SK-MEL-5 (cell line): Measurements from ENCODE around the gene RPTOR. TPM values are rescaled to one million over a fixed set of nuclear protein-coding genes. Genes with fewer than 3 reads are reported as not detected.

Experiments used
- DNase-seq: peaks from one replicate; pipeline ENCODE4 v3.0.0-alpha.2; 2016; ENCODE audit warnings: low read depth, low spot score
- in situ Hi-C: cut with HindIII; loops from 2 replicates; pipeline ENCODE4 v1.10.0; 2016; ENCODE audit warnings: low sequenced_read_pairs, high pct_unique_total_duplicates, low pct_unique_long_range_greater_than_20kb
- total RNA-seq: library from RNA; depleted of rRNA; stranded (reverse); fragments of >200 nt; shearing (Covaris generic); gene quantifications from 2 replicates; pipeline ENCODE4 v1.2.3, GENCODE V29; 2014

RPTOR gene
- total RNA-seq, 1 experiment from 2014 or later: 27.3 TPM

GRCh38 chr17:80639658-80640057, 95.0 kb downstream of the RPTOR start:
- in situ Hi-C loops: loop anchor here (25.0 kb wide), 1 partner anchor 202 kb away; no protein-coding TSS in a partner anchor
- DNase-seq: no peak

- in situ Hi-C loops: loop anchor here (25.0 kb wide), 1 partner anchor 203 kb away; no protein-coding TSS in a partner anchor
- DNase-seq: no peak
These were observed 95.9 kb downstream of the RPTOR start for GRCh38 chr17:80640366-80641084.

- no peak for DNase-seq
- in situ Hi-C loops: loop anchor here (25.0 kb wide), 1 partner anchor 206 kb away; no protein-coding TSS in a partner anchor
These were observed 98.9 kb downstream of the RPTOR start for GRCh38 chr17:80643326-80644099.

GRCh38 chr17:80644536-80644935, 99.9 kb downstream of the RPTOR start:
- in situ Hi-C loops: loop anchor here (25.0 kb wide), 1 partner anchor 207 kb away; no protein-coding TSS in a partner anchor
- DNase-seq: no peak

GRCh38 chr17:80645706-80646325, 101.2 kb downstream of the RPTOR start:
- in situ Hi-C loops: loop anchor here (25.0 kb wide), 1 partner anchor 209 kb away; no protein-coding TSS in a partner anchor
- DNase-seq: no peak

GRCh38 chr17:80646328-80646727, 101.7 kb downstream of the RPTOR start:
- no peak for DNase-seq
- in situ Hi-C loops: loop anchor here (25.0 kb wide), 1 partner anchor 209 kb away; no protein-coding TSS in a partner anchor

GRCh38 chr17:80647746-80648145, 103.1 kb downstream of the RPTOR start:
- in situ Hi-C loops: loop anchor here (25.0 kb wide), 1 partner anchor 210 kb away; no protein-coding TSS in a partner anchor
- DNase-seq: no peak

- no peak for DNase-seq
- in situ Hi-C loops: loop anchor here (25.0 kb wide), 1 partner anchor 212 kb away; no protein-coding TSS in a partner anchor
These were observed 104.6 kb downstream of the RPTOR start for GRCh38 chr17:80649200-80649644.

GRCh38 chr17:80649672-80650330, 105.2 kb downstream of the RPTOR start:
- in situ Hi-C loops: loop anchor here (25.0 kb wide), 1 partner anchor 212 kb away; no protein-coding TSS in a partner anchor

GRCh38 chr17:80650331-80650672, 105.7 kb downstream of the RPTOR start:
- in situ Hi-C loops: no loop called here
- DNase-seq: no peak

More at GRCh38 chr17:80649672-80650330, 105.2 kb downstream of the RPTOR start:
- peak; percentile 98 for DNase-seq

- no peak for DNase-seq
- in situ Hi-C loops: no loop called here
These were observed 106.3 kb downstream of the RPTOR start for GRCh38 chr17:80650751-80651518.

- DNase-seq: peak; percentile 74
- in situ Hi-C loops: no loop called here
These were observed 108.2 kb downstream of the RPTOR start for GRCh38 chr17:80652756-80653330.

GRCh38 chr17:80653856-80654255, 109.2 kb downstream of the RPTOR start:
- in situ Hi-C loops: no loop called here
- no peak for DNase-seq

GRCh38 chr17:80655608-80656007, 111.0 kb downstream of the RPTOR start:
- no peak for DNase-seq
- in situ Hi-C loops: no loop called here

GRCh38 chr17:80656590-80656989, 112.0 kb downstream of the RPTOR start:
- DNase-seq: no peak
- in situ Hi-C loops: no loop called here

GRCh38 chr17:80657561-80657960, 112.9 kb downstream of the RPTOR start:
- DNase-seq: no peak
- in situ Hi-C loops: no loop called here
